GM23248 (cell line): ENCODE data around the gene DUS1L. TPM values are rescaled to one million over a fixed set of nuclear protein-coding genes. Genes with fewer than 3 reads are reported as not detected.
A peak's percentile ranks its signal among the peaks of the same experiment; 100 is the strongest.

Experiments
- DNase-seq: peaks from one replicate; pipeline ENCODE4 v3.0.0-alpha.2; 2015
- H2AFZ ChIP-seq: fragments of 200-600 bp; sonication (generic); 2 replicates; pipeline ENCODE4 v1.6.1; 2016; ENCODE audit warnings: antibody characterized with exemption
- H3F3A ChIP-seq: fragments of 200-600 bp; sonication (generic); 2 replicates; pipeline ENCODE4 v1.6.1; 2016; ENCODE audit warnings: mild to moderate bottlenecking, antibody characterized with exemption, mixed run types; ENCODE audit not compliant: insufficient read depth
- H3K27ac ChIP-seq: fragments of 200-600 bp; sonication (generic); 2 replicates; pipeline ENCODE4 v1.5.1; 2016; ENCODE audit warnings: mild to moderate bottlenecking
- H3K27me3 ChIP-seq: fragments of 200-600 bp; sonication (generic); replicated peaks from 2 replicates; pipeline ENCODE4 v1.6.1; 2016; ENCODE audit warnings: mild to moderate bottlenecking; ENCODE audit not compliant: insufficient read depth
- H3K36me3 ChIP-seq: fragments of 200-600 bp; sonication (generic); 2 replicates; pipeline ENCODE4 v1.6.1; 2016; ENCODE audit warnings: low read depth, mild to moderate bottlenecking
- H3K4me1 ChIP-seq: fragments of 200-600 bp; sonication (generic); 2 replicates; pipeline ENCODE4 v1.6.1; 2016; ENCODE audit warnings: mild to moderate bottlenecking; ENCODE audit not compliant: insufficient read depth
- H3K4me2 ChIP-seq: fragments of 200-600 bp; sonication (generic); one replicate; pipeline ENCODE4 v1.6.1; 2016; ENCODE audit warnings: mild to moderate bottlenecking; ENCODE audit not compliant: unreplicated experiment
- H3K4me3 ChIP-seq: fragments of 200-600 bp; sonication (generic); 2 replicates; pipeline ENCODE4 v1.5.1; 2016; ENCODE audit warnings: mild to moderate bottlenecking
- H3K79me2 ChIP-seq: fragments of 200-600 bp; sonication (generic); 2 replicates; pipeline ENCODE4 v1.6.1; 2016; ENCODE audit warnings: mild to moderate bottlenecking; ENCODE audit not compliant: insufficient read depth
- H3K9ac ChIP-seq: fragments of 200-600 bp; sonication (generic); 2 replicates; pipeline ENCODE4 v1.6.1; 2016; ENCODE audit warnings: mild to moderate bottlenecking
- H3K9me2 ChIP-seq: fragments of 200-600 bp; sonication (generic); 2 replicates; pipeline ENCODE4 v1.6.1; 2016; ENCODE audit warnings: mixed run types, mild to moderate bottlenecking, moderate library complexity; ENCODE audit not compliant: insufficient read depth
- H3K9me3 ChIP-seq: fragments of 200-600 bp; sonication (generic); one replicate; pipeline ENCODE4 v1.6.1; 2017; ENCODE audit warnings: low read depth
- H4K20me1 ChIP-seq: fragments of 200-600 bp; sonication (generic); 2 replicates; pipeline ENCODE4 v1.6.0; 2016; ENCODE audit not compliant: insufficient read depth
- EZH2 ChIP-seq: fragments of 200-600 bp; sonication (generic); IDR thresholded peaks from 2 replicates; pipeline ENCODE4 v1.6.1; 2018; ENCODE audit warnings: antibody characterized with exemption, mild to moderate bottlenecking; ENCODE audit not compliant: insufficient read depth, poor library complexity, severe bottlenecking
- EZH2phosphoT487 ChIP-seq: fragments of 200-600 bp; sonication (generic); IDR thresholded peaks from 2 replicates; pipeline ENCODE4 v1.6.1; 2018; ENCODE audit warnings: antibody characterized with exemption, moderate library complexity, mild to moderate bottlenecking, low read depth; ENCODE audit not compliant: insufficient read depth
- WGBS, 2 experiments: methylation state at CpG; one replicate each; pipeline ENCODE4 v1.1.6; 2015 to 2017; ENCODE audit warnings: low lambda C conversion rate in 2 of 2, low coverage in 1 of 2; ENCODE audit errors: missing lambda C conversion rate in 2 of 2; 5-methylcytosine and 5-hydroxymethylcytosine counted together
- in situ Hi-C: fragments of 300-500 bp; cut with MboI; formaldehyde crosslinking; loops from 2 replicates; pipeline ENCODE4 v1.15.0; 2020
- polyA plus RNA-seq: library from polyadenylated mRNA; unstranded; fragments of >200 nt; fragmentation: Nextera tagmentation; extraction: Ambion mirVana; gene quantifications from 2 replicates; pipeline ENCODE4 v1.2.1, GENCODE V29; 2016
- total RNA-seq: library from RNA; depleted of rRNA; stranded (reverse); fragments of >200 nt; shearing (Covaris generic); gene quantifications from 2 replicates; pipeline ENCODE4 v1.2.3, GENCODE V29; 2014

The DUS1L gene
- total and polyA plus RNA-seq, 2 experiments from 2014 or later: 13.3 to 61.2 TPM

DNA sequence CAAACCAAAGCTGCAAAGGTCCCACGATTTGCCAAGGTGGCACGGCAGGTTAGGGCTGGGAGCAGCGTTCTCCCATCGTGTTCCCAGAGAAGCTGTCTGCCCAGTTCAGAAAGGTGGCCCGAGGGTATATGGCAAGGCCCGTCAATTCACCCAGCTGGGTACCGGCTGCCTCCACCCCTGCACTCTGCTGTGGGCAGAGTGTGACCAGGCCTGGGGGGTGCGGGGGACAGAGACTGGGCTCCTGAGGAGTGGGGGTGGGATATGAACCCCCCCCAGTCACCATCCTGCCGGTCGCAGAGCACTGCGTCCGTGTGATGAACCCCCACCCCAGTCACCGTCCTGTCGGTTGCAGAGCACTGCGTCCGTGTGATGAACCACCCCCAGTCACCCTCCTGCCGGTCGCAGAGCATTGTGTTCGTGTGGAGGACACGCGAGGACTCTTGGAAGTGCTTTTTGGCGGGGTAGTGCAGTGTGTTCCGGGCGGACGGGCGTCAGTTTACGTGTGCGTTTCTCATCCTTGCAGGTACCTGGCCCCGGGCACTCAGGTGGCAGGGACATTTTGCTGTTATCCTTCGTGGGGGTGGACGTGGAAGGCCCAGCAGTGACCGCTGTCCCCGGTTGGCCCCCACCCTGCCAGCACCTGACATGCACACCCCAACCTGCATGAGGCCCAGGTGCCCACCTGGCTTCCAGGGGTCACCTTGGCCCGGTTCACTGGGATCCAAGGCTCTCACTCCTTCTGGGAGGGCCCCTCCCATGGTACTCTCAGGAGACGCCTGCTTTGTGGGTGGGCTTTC lies 35.1 kb upstream of the DUS1L start:
- TF ChIP-seq EZH2: no peak
- no peak for TF ChIP-seq EZH2phosphoT487
- in situ Hi-C loops: no loop called here
- no peak overlapping the region for H3K4me2 ChIP-seq
- H3K36me3 ChIP-seq: no peaks in the 10 kb centered on the region
- no peaks in the 10 kb centered on the region for H4K20me1 ChIP-seq
- no peaks in the 10 kb centered on the region for H3F3A ChIP-seq
- no peaks in the 10 kb centered on the region for H3K9me2 ChIP-seq
- no peak overlapping the region for H3K4me3 ChIP-seq
- no peaks in the 10 kb centered on the region for H3K27me3 ChIP-seq
- H2AFZ ChIP-seq: no peak overlapping the region
- no peak for DNase-seq
- H3K79me2 ChIP-seq: peaks cover 19% of the 10 kb centered on the region
- 0 out of 2 replicates have a peak, but pooled peaks cover 4% of the 10 kb centered on the region for H3K4me1 ChIP-seq
- H3K9me3 ChIP-seq: no peaks in the 10 kb centered on the region
- no peak overlapping the region for H3K9ac ChIP-seq
- 90 to 92% methylated on average over 31 to 35 of the region's 35 CpGs for WGBS, 2 experiments
- H3K27ac ChIP-seq: no peak overlapping the region

DNA sequence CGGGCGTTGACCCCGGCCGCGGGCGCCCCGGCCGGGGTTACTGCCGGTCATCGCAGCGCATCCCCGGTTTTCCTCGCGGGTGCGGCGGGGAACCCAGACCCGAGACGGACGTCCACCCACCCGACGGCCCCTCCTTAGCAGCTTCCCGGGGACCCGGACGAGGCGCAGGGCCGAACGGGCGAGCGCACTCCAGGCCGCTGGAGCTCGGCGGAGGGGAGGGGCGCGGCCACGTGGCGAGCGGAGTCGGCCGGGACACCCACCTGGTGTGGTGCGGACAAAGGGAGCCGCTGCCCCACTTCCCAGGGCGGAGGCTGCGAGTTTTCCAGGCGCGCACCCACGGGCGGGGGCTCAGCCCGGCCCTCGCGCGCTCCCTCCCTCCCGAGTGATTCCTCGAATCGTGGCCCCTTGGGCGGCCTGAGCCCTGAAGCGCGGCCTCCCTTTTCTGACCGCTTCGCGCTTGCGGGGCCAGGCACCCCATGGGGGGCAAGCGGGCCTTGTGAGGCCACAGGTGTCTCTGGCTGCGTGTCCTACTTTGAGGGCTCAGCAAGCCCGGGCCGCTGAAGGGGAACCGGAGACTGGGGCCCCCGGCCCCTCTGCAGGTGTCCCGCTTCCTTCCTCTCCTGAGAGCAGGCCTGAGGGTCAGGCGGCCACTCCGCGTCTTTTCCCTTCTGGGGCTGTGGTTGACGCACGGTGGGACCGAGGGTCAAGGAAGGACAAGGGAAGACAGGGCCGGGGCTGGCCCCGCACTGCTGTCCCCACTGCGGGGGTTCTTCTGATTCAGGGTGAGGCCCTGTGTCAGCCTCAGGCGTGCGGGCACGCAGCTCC lies 33.5 kb upstream of the DUS1L start:
- H3K4me1 ChIP-seq: 0 out of 2 replicates have a peak, but pooled peaks cover 4% of the 10 kb centered on the region
- no peaks in the 10 kb centered on the region for H3F3A ChIP-seq
- in situ Hi-C loops: no loop called here
- H3K4me3 ChIP-seq: peak overlapping the region; percentile 68
- no peaks in the 10 kb centered on the region; the same call in 1 of the 2 replicates for H3K36me3 ChIP-seq
- no peaks in the 10 kb centered on the region for H3K9me2 ChIP-seq
- no peaks in the 10 kb centered on the region for H3K9me3 ChIP-seq
- TF ChIP-seq EZH2 (no peak), EZH2phosphoT487 (no peak)
- peak overlapping the region; percentile 80 for H3K9ac ChIP-seq
- no peaks in the 10 kb centered on the region for H4K20me1 ChIP-seq
- peak overlapping the region; percentile 79 for H3K27ac ChIP-seq
- H3K27me3 ChIP-seq: no peaks in the 10 kb centered on the region
- DNase-seq: no peak
- H3K79me2 ChIP-seq: peaks cover 27% of the 10 kb centered on the region
- peak overlapping the region; percentile 75 for H3K4me2 ChIP-seq
- 29 to 35% methylated on average over 49 to 62 of the region's 80 CpGs for WGBS, 2 experiments
- peak overlapping the region; percentile 22 for H2AFZ ChIP-seq

DNA sequence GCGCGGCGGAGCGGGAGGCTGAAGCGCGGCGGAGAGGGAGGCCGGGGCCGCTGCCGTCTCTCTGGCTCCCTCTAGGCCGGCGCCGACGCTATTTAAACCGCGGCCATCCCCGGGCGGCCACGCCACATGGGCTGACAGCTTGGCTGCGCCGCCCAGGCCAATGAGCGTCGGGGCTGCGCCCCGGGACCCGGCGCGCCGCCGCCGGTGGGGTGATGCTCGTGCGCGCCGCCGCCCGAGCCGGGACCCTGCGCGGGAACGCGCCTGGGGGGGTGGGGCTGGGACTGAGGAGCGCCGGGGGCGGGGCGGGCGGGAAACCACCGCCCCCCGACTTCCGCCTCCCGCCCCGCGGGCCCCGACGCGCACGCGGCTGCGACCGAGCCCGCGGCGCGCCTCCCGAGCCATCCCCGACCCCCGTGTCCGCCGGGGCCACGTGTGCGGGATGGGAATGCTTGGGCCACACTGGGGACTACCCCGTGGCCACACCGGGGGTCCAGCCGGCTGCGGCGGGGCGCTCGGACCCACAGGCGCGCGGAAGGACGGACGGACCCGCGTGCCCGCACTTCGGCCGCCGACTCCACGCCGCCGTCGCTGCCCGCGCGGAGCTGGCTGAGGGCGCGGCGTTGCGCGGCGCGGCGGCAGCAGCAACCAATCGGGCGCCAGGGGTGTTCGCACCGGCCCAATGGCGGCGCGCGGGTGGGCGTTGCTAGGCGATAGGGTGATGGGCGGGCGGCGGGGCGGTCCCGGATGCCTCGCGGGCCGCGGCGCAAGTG lies 32.8 kb upstream of the DUS1L start, which contains the start of gene FASN:
Gene FASN (minus strand): TSS at position 68 of the 770 bp plus-strand sequence. CDS start 1,791 bp downstream, outside the sequence.
- no peaks in the 10 kb centered on the region for H3K27me3 ChIP-seq
- H3K9ac ChIP-seq: peak within 1 kb of the TSS; percentile 95
- H3K36me3 ChIP-seq: peaks cover under 1% of the 10 kb centered on the region; the same call in 1 of the 2 replicates
- H3K4me3 ChIP-seq: peak within 1 kb of the TSS; percentile 83
- peak within 1 kb of the TSS; percentile 80 for H3K4me2 ChIP-seq
- no peaks in the 10 kb centered on the region for H3K9me2 ChIP-seq
- no peaks in the 10 kb centered on the region for H4K20me1 ChIP-seq
- no peaks in the 10 kb centered on the region for H3K9me3 ChIP-seq
- H3K79me2 ChIP-seq: peaks cover 27% of the 10 kb centered on the region
- H3K27ac ChIP-seq: peak within 1 kb of the TSS; percentile 82
- H3K4me1 ChIP-seq: 0 out of 2 replicates have a peak, but pooled peaks cover 4% of the 10 kb centered on the region
- in situ Hi-C loops: no loop called here
- 1% methylated on average over 74 to 92 of the region's 124 CpGs for WGBS, 2 experiments
- DNase-seq: peak; percentile 98
- no peak for TF ChIP-seq EZH2
- no peak for TF ChIP-seq EZH2phosphoT487
- H2AFZ ChIP-seq: peak within 1 kb of the TSS; percentile 63
- H3F3A ChIP-seq: no peaks in the 10 kb centered on the region

DNA sequence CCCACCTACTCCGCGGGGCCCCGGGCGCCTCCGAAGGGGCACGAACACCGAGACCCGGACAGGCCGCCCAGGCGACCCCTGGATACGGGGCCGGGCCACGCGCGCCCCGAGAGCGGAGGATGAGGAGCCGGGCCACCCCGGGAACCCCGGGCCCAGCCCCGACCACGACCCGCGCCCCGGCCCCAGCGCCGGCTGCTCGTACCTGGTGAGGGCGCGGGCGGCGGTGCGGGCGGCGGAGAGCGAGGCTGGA lies 32.2 kb upstream of the DUS1L start:
- H2AFZ ChIP-seq: peak overlapping the region; percentile 63
- H3F3A ChIP-seq: no peaks in the 10 kb centered on the region
- peaks cover 4% of the 10 kb centered on the region; the same call in 1 of the 2 replicates for H3K36me3 ChIP-seq
- H3K27me3 ChIP-seq: no peaks in the 10 kb centered on the region
- 2 to 4% methylated on average over 9 to 21 of the region's 36 CpGs for WGBS, 2 experiments
- TF ChIP-seq EZH2phosphoT487 (no peak), EZH2 (no peak)
- H4K20me1 ChIP-seq: no peaks in the 10 kb centered on the region
- H3K4me1 ChIP-seq: 0 out of 2 replicates have a peak, but pooled peaks cover 4% of the 10 kb centered on the region
- peak overlapping the region; percentile 95 for H3K9ac ChIP-seq
- H3K79me2 ChIP-seq: peaks cover 27% of the 10 kb centered on the region
- H3K9me3 ChIP-seq: no peaks in the 10 kb centered on the region
- no peaks in the 10 kb centered on the region for H3K9me2 ChIP-seq
- in situ Hi-C loops: no loop called here
- peak overlapping the region; percentile 82 for H3K27ac ChIP-seq
- H3K4me2 ChIP-seq: peak overlapping the region; percentile 80
- H3K4me3 ChIP-seq: peak overlapping the region; percentile 83
- DNase-seq: no peak
